Measurements from ENCODE around the gene CDC26. TPM values are rescaled to one million over a fixed set of nuclear protein-coding genes. Genes with fewer than 3 reads are reported as not detected.

The CDC26 gene
- total RNA-seq, 4 donors from 2014 or later: 16.3 to 39.1 (median 26.8) TPM

- Histone ChIP-seq H3K27me3 (no peaks in the 10 kb centered on the region), H3K4me3 (no peak overlapping the region), H3K9me3 (no peaks in the 10 kb centered on the region), H3K4me1 (no peaks in the 10 kb centered on the region), H3K27ac (no peak overlapping the region), H3K36me3 (peaks cover 0 to 88% (median 0%) of the 10 kb centered on the region in 3 donors)
- DNase-seq (ENCODE audit: low spot score in 2 of 2): no peak
- WGBS, 2 donors: 81 to 91% methylated on average over 1 of the region's 1 CpG
- TF ChIP-seq POLR2A (IDR thresholded peaks at IDR 0.05) (no peak), EP300 (IDR thresholded peaks at IDR 0.05) (no peak)
- TF ChIP-seq, protein P1, sequence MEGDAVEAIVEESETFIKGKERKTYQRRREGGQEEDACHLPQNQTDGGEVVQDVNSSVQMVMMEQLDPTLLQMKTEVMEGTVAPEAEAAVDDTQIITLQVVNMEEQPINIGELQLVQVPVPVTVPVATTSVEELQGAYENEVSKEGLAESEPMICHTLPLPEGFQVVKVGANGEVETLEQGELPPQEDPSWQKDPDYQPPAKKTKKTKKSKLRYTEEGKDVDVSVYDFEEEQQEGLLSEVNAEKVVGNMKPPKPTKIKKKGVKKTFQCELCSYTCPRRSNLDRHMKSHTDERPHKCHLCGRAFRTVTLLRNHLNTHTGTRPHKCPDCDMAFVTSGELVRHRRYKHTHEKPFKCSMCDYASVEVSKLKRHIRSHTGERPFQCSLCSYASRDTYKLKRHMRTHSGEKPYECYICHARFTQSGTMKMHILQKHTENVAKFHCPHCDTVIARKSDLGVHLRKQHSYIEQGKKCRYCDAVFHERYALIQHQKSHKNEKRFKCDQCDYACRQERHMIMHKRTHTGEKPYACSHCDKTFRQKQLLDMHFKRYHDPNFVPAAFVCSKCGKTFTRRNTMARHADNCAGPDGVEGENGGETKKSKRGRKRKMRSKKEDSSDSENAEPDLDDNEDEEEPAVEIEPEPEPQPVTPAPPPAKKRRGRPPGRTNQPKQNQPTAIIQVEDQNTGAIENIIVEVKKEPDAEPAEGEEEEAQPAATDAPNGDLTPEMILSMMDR (IDR thresholded peaks at IDR 0.05): no peak
These were observed 13.3 kb downstream of the CDC26 start for GRCh38 chr9:113261917-113262671.

GRCh38 chr9:113258282-113258681 lies 17.1 kb downstream of the CDC26 start:
- no peaks in the 10 kb centered on the region for H3K27me3 ChIP-seq
- H3K4me1 ChIP-seq: no peaks in the 10 kb centered on the region
- no peaks in the 10 kb centered on the region for H3K9me3 ChIP-seq
- no peak for DNase-seq (ENCODE audit: low spot score in 2 of 2)
- no peak overlapping the region for H3K27ac ChIP-seq
- TF ChIP-seq POLR2A (IDR thresholded peaks at IDR 0.05): no peak
- no peak for TF ChIP-seq EP300 (IDR thresholded peaks at IDR 0.05)
- TF ChIP-seq, protein P1 (IDR thresholded peaks at IDR 0.05): no peak
- peaks cover 0 to 71% (median 0%) of the 10 kb centered on the region in 3 donors for H3K36me3 ChIP-seq
- no peak overlapping the region for H3K4me3 ChIP-seq
- 80 to 86% methylated on average over 1 of the region's 1 CpG for WGBS, 2 donors

- no peak for DNase-seq (ENCODE audit: low spot score in 2 of 2)
- Histone ChIP-seq H3K4me3 (no peak overlapping the region), H3K27me3 (no peaks in the 10 kb centered on the region), H3K4me1 (no peaks in the 10 kb centered on the region), H3K9me3 (no peaks in the 10 kb centered on the region), H3K36me3 (peaks cover 0 to 67% (median 0%) of the 10 kb centered on the region in 3 donors), H3K27ac (no peak overlapping the region)
- 95 to 98% methylated on average over 3 of the region's 3 CpGs for WGBS, 2 donors
- TF ChIP-seq, protein P1 (IDR thresholded peaks at IDR 0.05): no peak
- TF ChIP-seq EP300 (IDR thresholded peaks at IDR 0.05): no peak
These were observed 17.5 kb downstream of the CDC26 start for GRCh38 chr9:113257863-113258262.

GRCh38 chr9:113255438-113255837 lies 19.9 kb downstream of the CDC26 start:
- H3K4me1 ChIP-seq: no peaks in the 10 kb centered on the region
- no peak for TF ChIP-seq POLR2A (IDR thresholded peaks at IDR 0.05)
- WGBS, 2 donors: 78 to 86% methylated on average over 6 of the region's 6 CpGs
- H3K36me3 ChIP-seq: peaks cover 0 to 44% (median 0%) of the 10 kb centered on the region in 3 donors
- DNase-seq (ENCODE audit: low spot score in 2 of 2): no peak
- H3K27me3 ChIP-seq: no peaks in the 10 kb centered on the region
- no peak overlapping the region for H3K27ac ChIP-seq
- no peak overlapping the region for H3K4me3 ChIP-seq
- H3K9me3 ChIP-seq: no peaks in the 10 kb centered on the region

GRCh38 chr9:113254991-113255390 lies 20.4 kb downstream of the CDC26 start:
- H3K4me1 ChIP-seq: no peaks in the 10 kb centered on the region
- peaks cover 0 to 41% (median 0%) of the 10 kb centered on the region in 3 donors for H3K36me3 ChIP-seq
- no peak overlapping the region for H3K27ac ChIP-seq
- no peak for TF ChIP-seq POLR2A (IDR thresholded peaks at IDR 0.05)
- TF ChIP-seq, protein P1 (IDR thresholded peaks at IDR 0.05): no peak
- H3K9me3 ChIP-seq: no peaks in the 10 kb centered on the region
- H3K4me3 ChIP-seq: no peak overlapping the region
- DNase-seq (ENCODE audit: low spot score in 2 of 2): no peak
- H3K27me3 ChIP-seq: no peaks in the 10 kb centered on the region
- WGBS, 2 donors: 94 to 100% methylated on average over 1 of the region's 1 CpG

Data from tibial nerve (tissue), 4 donors.